Fibroblast of lung (primary cell): ENCODE measurements around the gene ABCA7. TPM values are rescaled to one million over a fixed set of nuclear protein-coding genes. Genes with fewer than 3 reads are reported as not detected.

Experiments used
- DNase-seq, 2 donors: peaks; one replicate each; pipeline versions ENCODE4 v3.0.0 to v3.0.0-alpha.2; 2010; ENCODE audit warnings: low read depth in 2 of 2
- H2AFZ ChIP-seq: 2 replicates; pipeline ENCODE4 v1.5.1; 2012; ENCODE audit warnings: low read length, control low read depth, inconsistent platforms
- H3K27ac ChIP-seq: 2 replicates; pipeline ENCODE4 v1.5.1; 2011; ENCODE audit warnings: low read length, control low read depth; ENCODE audit not compliant: insufficient read depth
- H3K27me3 ChIP-seq: 2 replicates; pipeline ENCODE4 v1.5.1; 2011; ENCODE audit warnings: mild to moderate bottlenecking, low read length; ENCODE audit not compliant: control insufficient read depth, insufficient read depth
- H3K36me3 ChIP-seq: 2 replicates; pipeline ENCODE4 v1.5.1; 2011; ENCODE audit warnings: low read length; ENCODE audit not compliant: control insufficient read depth, insufficient read depth
- H3K4me1 ChIP-seq: 2 replicates; pipeline ENCODE4 v1.5.1; 2011; ENCODE audit warnings: low read length; ENCODE audit not compliant: control insufficient read depth, insufficient read depth; ENCODE audit errors: extremely low read depth
- H3K4me2 ChIP-seq: 2 replicates; pipeline ENCODE4 v1.5.1; 2011; ENCODE audit warnings: low read length, control low read depth; ENCODE audit not compliant: insufficient read depth; ENCODE audit errors: extremely low read depth
- H3K4me3 ChIP-seq, 4 experiments: fragments of 200-600 bp in 1 of 4; sonication (generic) in 1 of 4; replicated peaks in 1 of 4; 2 replicates each; pipeline ENCODE4 v1.5.1; 2011 to 2016; ENCODE audit warnings: low read length in 4 of 4, low read depth in 3 of 4, mild to moderate bottlenecking in 3 of 4, control low read depth in 2 of 4, inconsistent platforms in 1 of 4, mixed read lengths in 1 of 4; ENCODE audit not compliant: insufficient read depth in 1 of 4; ENCODE audit errors: control extremely low read depth in 1 of 4
- H3K79me2 ChIP-seq: 2 replicates; pipeline ENCODE4 v1.5.1; 2012; ENCODE audit warnings: mild to moderate bottlenecking, low read length, inconsistent platforms; ENCODE audit not compliant: control insufficient read depth, insufficient read depth
- H3K9ac ChIP-seq: 2 replicates; pipeline ENCODE4 v1.5.1; 2011; ENCODE audit warnings: mild to moderate bottlenecking, low read length, control low read depth; ENCODE audit not compliant: insufficient read depth
- H3K9me3 ChIP-seq: 2 replicates; pipeline ENCODE4 v1.5.1; 2012; ENCODE audit warnings: low read depth, low read length; ENCODE audit not compliant: control insufficient read depth, insufficient read depth
- H4K20me1 ChIP-seq: 2 replicates; pipeline ENCODE4 v1.5.1; 2011; ENCODE audit warnings: low read length; ENCODE audit not compliant: control insufficient read depth, insufficient read depth; ENCODE audit errors: extremely low read depth
- CTCF ChIP-seq, 2 donors: IDR thresholded peaks in 1 of 2; conservative IDR thresholded peaks in 1 of 2; 1 replicate in 1 of 2; 2 replicates in 1 of 2; pipeline ENCODE4 v1.5.1; 2011 to 2012; ENCODE audit warnings: low read length in 2 of 2, control low read depth in 1 of 2, inconsistent platforms in 1 of 2, low read depth in 1 of 2, mild to moderate bottlenecking in 1 of 2
- EZH2 ChIP-seq: IDR thresholded peaks from 2 replicates; pipeline ENCODE4 v1.5.1; 2012; ENCODE audit warnings: low read length, control low read depth, mild to moderate bottlenecking; ENCODE audit errors: missing control alignments
- polyA plus RNA-seq, 2 donors: library from polyadenylated mRNA; depleted of rRNA in 1 of 2; stranded (reverse) in 1 of 2; unstranded in 1 of 2; fragments of >200 nt; gene quantifications; 2 replicates each; pipeline ENCODE4 v1.2.1, GENCODE V29; 2011 to 2012; ENCODE audit warnings: missing spikeins in 1 of 2
- total RNA-seq: library from RNA; depleted of rRNA; stranded (reverse); fragments of >200 nt; gene quantifications from 2 replicates; pipeline ENCODE4 v1.2.1, GENCODE V29; 2014

Gene ABCA7
- total and polyA plus RNA-seq, 2 donors (not counting 1 experiment from before 2014, with no cell fraction given): 2.2 to 9.7 TPM

GRCh38 chr19:1035998-1036621 is 3.8 kb upstream of the ABCA7 start:
- Histone ChIP-seq H3K4me2 (no peak overlapping the region), H3K4me3 (no peak overlapping the region), H3K36me3 (peaks cover 26% of the 10 kb centered on the region), H2AFZ (no peak overlapping the region), H3K9ac (no peak overlapping the region), H3K4me1 (peaks cover 10% of the 10 kb centered on the region), H4K20me1 (no peaks in the 10 kb centered on the region), H3K9me3 (no peaks in the 10 kb centered on the region), H3K27ac (no peak overlapping the region), H3K27me3 (no peaks in the 10 kb centered on the region), H3K79me2 (peaks cover 16% of the 10 kb centered on the region)
- TF ChIP-seq EZH2: no peak
- no peak for TF ChIP-seq CTCF (conservative IDR thresholded peaks at IDR 0.05 in 1 of 2, IDR thresholded peaks at IDR 0.05 in 1 of 2; ENCODE audit: low read depth in 1 of 2, low read length in 2 of 2)
- DNase-seq: no peak

- TF ChIP-seq EZH2 (no peak), CTCF (conservative IDR thresholded peaks at IDR 0.05 in 1 of 2, IDR thresholded peaks at IDR 0.05 in 1 of 2; ENCODE audit: low read depth in 1 of 2, low read length in 2 of 2) (no peak)
- Histone ChIP-seq H2AFZ (no peak overlapping the region), H3K27me3 (no peaks in the 10 kb centered on the region), H3K36me3 (peaks cover 20% of the 10 kb centered on the region), H3K4me1 (peaks cover 20% of the 10 kb centered on the region), H3K79me2 (peaks cover 9% of the 10 kb centered on the region), H3K9me3 (no peaks in the 10 kb centered on the region), H3K4me2 (no peak overlapping the region), H3K4me3 (no peak overlapping the region), H3K9ac (no peak overlapping the region), H4K20me1 (no peaks in the 10 kb centered on the region), H3K27ac (peak overlapping the region; percentile 20)
- no peak for DNase-seq
Observed at GRCh38 chr19:1037621-1038064, 2.3 kb upstream of the ABCA7 start.

- Histone ChIP-seq H3K27me3 (no peaks in the 10 kb centered on the region), H2AFZ (no peak overlapping the region), H3K4me2 (peak overlapping the region; percentile 71), H3K36me3 (peaks cover 18% of the 10 kb centered on the region), H3K9me3 (no peaks in the 10 kb centered on the region), H4K20me1 (no peaks in the 10 kb centered on the region), H3K4me1 (peaks cover 26% of the 10 kb centered on the region), H3K79me2 (peaks cover 3% of the 10 kb centered on the region), H3K27ac (peak overlapping the region; percentile 38), H3K4me3 (peak overlapping the region in 1 of 4 experiments; percentile 67), H3K9ac (peak overlapping the region; percentile 23)
- TF ChIP-seq CTCF (conservative IDR thresholded peaks at IDR 0.05 in 1 of 2, IDR thresholded peaks at IDR 0.05 in 1 of 2; ENCODE audit: low read depth in 1 of 2, low read length in 2 of 2) (no peak), EZH2 (no peak)
- DNase-seq: peak; percentile 36 to 44
Observed at GRCh38 chr19:1038978-1039645, 795 bp upstream of the ABCA7 start.
